ENCODE measurements around the gene ENAH. TPM values are rescaled to one million over a fixed set of nuclear protein-coding genes. Genes with fewer than 3 reads are reported as not detected.

The ENAH gene
- total RNA-seq, 1 donor from 2014 or later = 749 TPM

GRCh38 chr1:225449774-225450173, 203.1 kb downstream of the ENAH start:
- no peak overlapping the region for H3K27ac ChIP-seq (ENCODE audit: low read depth, low read length)
- Mint-ChIP-seq H3K27me3 (ENCODE audit: low read depth, unreplicated experiment) (peaks cover 19% of the 10 kb centered on the region), H3K27ac (ENCODE audit: unreplicated experiment) (no peak overlapping the region), H3K4me3 (ENCODE audit: unreplicated experiment) (no peak overlapping the region), H3K36me3 (ENCODE audit: low read depth, unreplicated experiment) (no peaks in the 10 kb centered on the region), H3K4me1 (ENCODE audit: low read depth, unreplicated experiment) (peaks cover 12% of the 10 kb centered on the region), H3K9me3 (ENCODE audit: unreplicated experiment) (peaks cover 2% of the 10 kb centered on the region)
- H3K4me2 ChIP-seq (ENCODE audit: low read length) = no peak overlapping the region
- TF ChIP-seq EZH2 (IDR thresholded peaks at IDR 0.05; ENCODE audit: insufficient read depth, low read length) (no peak), CTCF (IDR thresholded peaks at IDR 0.05; ENCODE audit: insufficient read depth, low read depth, low read length) (no peak)
- DNase-seq (ENCODE audit: low read depth) = no peak
- peaks cover 33% of the 10 kb centered on the region for H3K4me1 ChIP-seq (ENCODE audit: insufficient read depth, low read length)
- no peak overlapping the region for H2AFZ ChIP-seq (ENCODE audit: low read depth, low read length)
- no peaks in the 10 kb centered on the region for H3K79me2 ChIP-seq (ENCODE audit: insufficient read depth, low read length)
- peaks cover 20% of the 10 kb centered on the region for H3K27me3 ChIP-seq (ENCODE audit: insufficient read depth, low read length)
- H4K20me1 ChIP-seq (ENCODE audit: insufficient read depth, low read length) = no peaks in the 10 kb centered on the region
- H3K36me3 ChIP-seq (ENCODE audit: insufficient read depth, low read length) = no peaks in the 10 kb centered on the region
- H3K4me3 ChIP-seq (ENCODE audit: insufficient read depth, low read depth, low read length) = no peak overlapping the region
- no peaks in the 10 kb centered on the region for H3K9me3 ChIP-seq (ENCODE audit: insufficient read depth, low read depth, low read length)
- no peak for FAIRE-seq
- no peak overlapping the region for H3K9ac ChIP-seq (ENCODE audit: low read length)

DNA sequence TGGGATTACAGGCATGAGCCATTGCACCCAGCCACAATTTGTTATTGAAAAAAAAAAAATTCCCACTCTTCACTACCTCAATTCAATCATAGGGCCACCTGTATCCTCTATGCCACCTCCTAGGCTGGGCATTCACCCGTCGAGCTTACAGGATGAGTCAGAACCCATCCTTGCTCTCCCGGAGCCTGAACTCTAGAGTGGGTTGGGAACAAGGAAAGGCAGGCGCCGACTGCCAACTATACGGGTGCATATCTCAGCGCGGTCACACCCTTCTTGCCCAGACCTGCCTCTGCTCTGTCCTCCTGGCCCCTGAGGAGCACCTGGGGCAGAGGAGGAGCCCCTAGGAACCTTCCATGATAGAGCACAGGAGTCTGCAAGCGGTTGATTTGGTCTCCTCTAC, 203.7 kb downstream of the ENAH start:
- Mint-ChIP-seq H3K9me3 (ENCODE audit: unreplicated experiment) (peaks cover 4% of the 10 kb centered on the region), H3K4me1 (ENCODE audit: low read depth, unreplicated experiment) (peaks cover 8% of the 10 kb centered on the region), H3K4me3 (ENCODE audit: unreplicated experiment) (no peak overlapping the region), H3K36me3 (ENCODE audit: low read depth, unreplicated experiment) (no peaks in the 10 kb centered on the region), H3K27ac (ENCODE audit: unreplicated experiment) (no peak overlapping the region), H3K27me3 (ENCODE audit: low read depth, unreplicated experiment) (peaks cover 20% of the 10 kb centered on the region)
- H3K9me3 ChIP-seq (ENCODE audit: insufficient read depth, low read depth, low read length) = no peaks in the 10 kb centered on the region
- peaks cover 20% of the 10 kb centered on the region for H3K27me3 ChIP-seq (ENCODE audit: insufficient read depth, low read length)
- H2AFZ ChIP-seq (ENCODE audit: low read depth, low read length) = no peak overlapping the region
- no peaks in the 10 kb centered on the region for H3K79me2 ChIP-seq (ENCODE audit: insufficient read depth, low read length)
- DNase-seq (ENCODE audit: low read depth) (no peak), FAIRE-seq (no peak)
- H3K27ac ChIP-seq (ENCODE audit: low read depth, low read length) = no peak overlapping the region
- no peaks in the 10 kb centered on the region for H4K20me1 ChIP-seq (ENCODE audit: insufficient read depth, low read length)
- no peaks in the 10 kb centered on the region for H3K36me3 ChIP-seq (ENCODE audit: insufficient read depth, low read length)
- TF ChIP-seq EZH2 (IDR thresholded peaks at IDR 0.05; ENCODE audit: insufficient read depth, low read length) = no peak
- no peak for TF ChIP-seq CTCF (IDR thresholded peaks at IDR 0.05; ENCODE audit: insufficient read depth, low read depth, low read length)
- no peak overlapping the region for H3K4me3 ChIP-seq (ENCODE audit: insufficient read depth, low read depth, low read length)
- H3K4me1 ChIP-seq (ENCODE audit: insufficient read depth, low read length) = peaks cover 27% of the 10 kb centered on the region
- no peak overlapping the region for H3K4me2 ChIP-seq (ENCODE audit: low read length)
- no peak overlapping the region for H3K9ac ChIP-seq (ENCODE audit: low read length)

- FAIRE-seq (no peak), DNase-seq (ENCODE audit: low read depth) (no peak)
- H4K20me1 ChIP-seq (ENCODE audit: insufficient read depth, low read length) = no peaks in the 10 kb centered on the region
- no peaks in the 10 kb centered on the region for H3K36me3 ChIP-seq (ENCODE audit: insufficient read depth, low read length)
- no peak overlapping the region for H3K9ac ChIP-seq (ENCODE audit: low read length)
- peak overlapping the region; percentile 50 for H2AFZ ChIP-seq (ENCODE audit: low read depth, low read length)
- peaks cover 20% of the 10 kb centered on the region for H3K27me3 ChIP-seq (ENCODE audit: insufficient read depth, low read length)
- Mint-ChIP-seq H3K27me3 (ENCODE audit: low read depth, unreplicated experiment) (peaks cover 20% of the 10 kb centered on the region), H3K4me1 (ENCODE audit: low read depth, unreplicated experiment) (peaks cover 2% of the 10 kb centered on the region), H3K4me3 (ENCODE audit: unreplicated experiment) (no peak overlapping the region), H3K27ac (ENCODE audit: unreplicated experiment) (no peak overlapping the region), H3K9me3 (ENCODE audit: unreplicated experiment) (peaks cover 4% of the 10 kb centered on the region), H3K36me3 (ENCODE audit: low read depth, unreplicated experiment) (no peaks in the 10 kb centered on the region)
- no peaks in the 10 kb centered on the region for H3K9me3 ChIP-seq (ENCODE audit: insufficient read depth, low read depth, low read length)
- no peak overlapping the region for H3K27ac ChIP-seq (ENCODE audit: low read depth, low read length)
- H3K4me3 ChIP-seq (ENCODE audit: insufficient read depth, low read depth, low read length) = no peak overlapping the region
- peak overlapping the region; percentile 43 for H3K4me2 ChIP-seq (ENCODE audit: low read length)
- peaks cover 26% of the 10 kb centered on the region for H3K4me1 ChIP-seq (ENCODE audit: insufficient read depth, low read length)
- H3K79me2 ChIP-seq (ENCODE audit: insufficient read depth, low read length) = no peaks in the 10 kb centered on the region
- TF ChIP-seq EZH2 (IDR thresholded peaks at IDR 0.05; ENCODE audit: insufficient read depth, low read length) (no peak), CTCF (IDR thresholded peaks at IDR 0.05; ENCODE audit: insufficient read depth, low read depth, low read length) (no peak)
Observed at GRCh38 chr1:225448146-225448805, 204.6 kb downstream of the ENAH start.
